GM23248 (cell line): Measurements from ENCODE around the gene SPINK1. TPM values are rescaled to one million over a fixed set of nuclear protein-coding genes. Genes with fewer than 3 reads are reported as not detected.

ENCODE experiments used
- DNase-seq: peaks from one replicate; pipeline ENCODE4 v3.0.0-alpha.2; 2015
- H2AFZ ChIP-seq: fragments of 200-600 bp; sonication (generic); 2 replicates; pipeline ENCODE4 v1.6.1; 2016; ENCODE audit warnings: antibody characterized with exemption
- H3F3A ChIP-seq: fragments of 200-600 bp; sonication (generic); 2 replicates; pipeline ENCODE4 v1.6.1; 2016; ENCODE audit warnings: mild to moderate bottlenecking, antibody characterized with exemption, mixed run types; ENCODE audit not compliant: insufficient read depth
- H3K27ac ChIP-seq: fragments of 200-600 bp; sonication (generic); 2 replicates; pipeline ENCODE4 v1.5.1; 2016; ENCODE audit warnings: mild to moderate bottlenecking
- H3K27me3 ChIP-seq: fragments of 200-600 bp; sonication (generic); replicated peaks from 2 replicates; pipeline ENCODE4 v1.6.1; 2016; ENCODE audit warnings: mild to moderate bottlenecking; ENCODE audit not compliant: insufficient read depth
- H3K36me3 ChIP-seq: fragments of 200-600 bp; sonication (generic); 2 replicates; pipeline ENCODE4 v1.6.1; 2016; ENCODE audit warnings: low read depth, mild to moderate bottlenecking
- H3K4me1 ChIP-seq: fragments of 200-600 bp; sonication (generic); 2 replicates; pipeline ENCODE4 v1.6.1; 2016; ENCODE audit warnings: mild to moderate bottlenecking; ENCODE audit not compliant: insufficient read depth
- H3K4me2 ChIP-seq: fragments of 200-600 bp; sonication (generic); one replicate; pipeline ENCODE4 v1.6.1; 2016; ENCODE audit warnings: mild to moderate bottlenecking; ENCODE audit not compliant: unreplicated experiment
- H3K4me3 ChIP-seq: fragments of 200-600 bp; sonication (generic); 2 replicates; pipeline ENCODE4 v1.5.1; 2016; ENCODE audit warnings: mild to moderate bottlenecking
- H3K79me2 ChIP-seq: fragments of 200-600 bp; sonication (generic); 2 replicates; pipeline ENCODE4 v1.6.1; 2016; ENCODE audit warnings: mild to moderate bottlenecking; ENCODE audit not compliant: insufficient read depth
- H3K9ac ChIP-seq: fragments of 200-600 bp; sonication (generic); 2 replicates; pipeline ENCODE4 v1.6.1; 2016; ENCODE audit warnings: mild to moderate bottlenecking
- H3K9me2 ChIP-seq: fragments of 200-600 bp; sonication (generic); 2 replicates; pipeline ENCODE4 v1.6.1; 2016; ENCODE audit warnings: mixed run types, mild to moderate bottlenecking, moderate library complexity; ENCODE audit not compliant: insufficient read depth
- H3K9me3 ChIP-seq: fragments of 200-600 bp; sonication (generic); one replicate; pipeline ENCODE4 v1.6.1; 2017; ENCODE audit warnings: low read depth
- H4K20me1 ChIP-seq: fragments of 200-600 bp; sonication (generic); 2 replicates; pipeline ENCODE4 v1.6.0; 2016; ENCODE audit not compliant: insufficient read depth
- EZH2 ChIP-seq: fragments of 200-600 bp; sonication (generic); IDR thresholded peaks from 2 replicates; pipeline ENCODE4 v1.6.1; 2018; ENCODE audit warnings: antibody characterized with exemption, mild to moderate bottlenecking; ENCODE audit not compliant: insufficient read depth, poor library complexity, severe bottlenecking
- EZH2phosphoT487 ChIP-seq: fragments of 200-600 bp; sonication (generic); IDR thresholded peaks from 2 replicates; pipeline ENCODE4 v1.6.1; 2018; ENCODE audit warnings: antibody characterized with exemption, moderate library complexity, mild to moderate bottlenecking, low read depth; ENCODE audit not compliant: insufficient read depth
- WGBS, 2 experiments: methylation state at CpG; one replicate each; pipeline ENCODE4 v1.1.6; 2015 to 2017; ENCODE audit warnings: low lambda C conversion rate in 2 of 2, low coverage in 1 of 2; ENCODE audit errors: missing lambda C conversion rate in 2 of 2; 5-methylcytosine and 5-hydroxymethylcytosine counted together
- in situ Hi-C: fragments of 300-500 bp; cut with MboI; formaldehyde crosslinking; loops from 2 replicates; pipeline ENCODE4 v1.15.0; 2020
- polyA plus RNA-seq: library from polyadenylated mRNA; unstranded; fragments of >200 nt; fragmentation: Nextera tagmentation; extraction: Ambion mirVana; gene quantifications from 2 replicates; pipeline ENCODE4 v1.2.1, GENCODE V29; 2016
- total RNA-seq: library from RNA; depleted of rRNA; stranded (reverse); fragments of >200 nt; shearing (Covaris generic); gene quantifications from 2 replicates; pipeline ENCODE4 v1.2.3, GENCODE V29; 2014

SPINK1 gene
- total and polyA plus RNA-seq, 2 experiments from 2014 or later = not detected

DNA sequence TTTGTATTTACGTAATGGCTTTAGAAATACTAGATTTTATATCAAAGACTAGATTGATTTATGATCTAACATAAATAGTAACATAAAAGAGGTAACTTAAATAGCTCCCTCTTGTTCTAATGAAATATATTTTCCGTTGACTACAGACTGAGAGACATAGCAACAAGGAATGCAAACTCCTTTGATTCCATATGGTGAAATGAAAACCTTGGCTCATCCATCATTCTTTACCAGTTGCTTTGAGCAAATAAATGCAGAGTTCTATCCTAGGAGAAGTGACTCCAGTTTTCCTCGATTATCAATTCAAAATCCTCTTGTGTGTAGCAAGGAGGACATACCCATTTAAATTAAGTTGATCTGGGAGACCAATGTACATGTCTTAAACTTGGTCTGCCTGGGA, 31.0 kb downstream of the SPINK1 start:
- in situ Hi-C loops = loop anchor here (10.0 kb wide), 1 partner anchor 156 kb away; no protein-coding TSS in a partner anchor
- DNase-seq = no peak
- Histone ChIP-seq H3K4me2 (no peak overlapping the region), H3K4me1 (no peaks in the 10 kb centered on the region), H3K4me3 (no peak overlapping the region), H3K9me3 (no peaks in the 10 kb centered on the region), H3K27me3 (0 out of 2 replicates have a peak, but pooled peaks cover 5% of the 10 kb centered on the region), H4K20me1 (no peaks in the 10 kb centered on the region), H3K36me3 (no peaks in the 10 kb centered on the region), H2AFZ (no peak overlapping the region), H3K79me2 (no peaks in the 10 kb centered on the region), H3K27ac (no peak overlapping the region), H3F3A (no peaks in the 10 kb centered on the region), H3K9ac (no peak overlapping the region), H3K9me2 (no peaks in the 10 kb centered on the region)
- TF ChIP-seq EZH2 = no peak
- no peak for TF ChIP-seq EZH2phosphoT487
- WGBS, 2 experiments = 10 to 11% methylated on average over 3 of the region's 3 CpGs

DNA sequence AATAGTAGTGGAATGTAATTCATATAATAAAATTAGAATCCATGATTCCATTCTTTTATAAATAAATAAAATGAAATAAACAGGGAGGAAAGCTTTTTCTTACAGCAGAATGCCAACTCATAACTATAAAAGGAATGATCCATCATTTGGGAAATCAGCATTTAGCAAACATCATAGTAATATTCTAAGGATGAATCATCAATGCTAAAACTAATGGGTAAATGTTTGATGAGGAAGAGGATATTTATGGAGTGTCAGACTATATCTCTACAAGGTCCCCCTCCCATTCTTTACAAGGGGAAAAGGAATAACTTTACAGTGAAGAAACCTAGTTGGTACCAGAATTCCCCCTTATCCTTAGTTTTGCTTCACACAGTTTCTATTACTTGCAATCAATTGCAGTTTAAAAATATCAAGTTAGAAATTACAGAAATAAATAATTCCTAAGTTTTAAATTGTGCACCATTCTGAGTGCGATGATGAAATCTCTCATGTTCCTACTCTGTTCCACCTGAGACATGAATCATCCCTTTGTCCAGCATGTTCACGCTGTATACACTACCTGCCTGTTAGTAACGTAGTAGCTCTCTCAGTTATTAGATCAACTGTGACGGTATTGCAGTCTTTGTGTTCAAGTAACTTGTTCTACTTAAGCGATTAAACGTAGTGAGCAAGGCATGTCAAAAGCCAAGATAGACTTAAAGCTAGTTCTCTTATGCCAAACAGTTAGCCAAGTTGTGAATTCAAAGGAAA, 34.7 kb downstream of the SPINK1 start:
- H3K4me3 ChIP-seq = no peak overlapping the region
- in situ Hi-C loops = no loop called here
- no peak overlapping the region for H2AFZ ChIP-seq
- 41% methylated on average over 6 of the region's 6 CpGs for WGBS, 2 experiments
- H3K4me1 ChIP-seq = no peaks in the 10 kb centered on the region
- no peak overlapping the region for H3K27ac ChIP-seq
- H3K27me3 ChIP-seq = 0 out of 2 replicates have a peak, but pooled peaks cover 5% of the 10 kb centered on the region
- H3K9me3 ChIP-seq = no peaks in the 10 kb centered on the region
- no peaks in the 10 kb centered on the region for H4K20me1 ChIP-seq
- no peaks in the 10 kb centered on the region for H3K9me2 ChIP-seq
- H3K4me2 ChIP-seq = no peak overlapping the region
- H3K9ac ChIP-seq = no peak overlapping the region
- no peaks in the 10 kb centered on the region for H3F3A ChIP-seq
- H3K79me2 ChIP-seq = no peaks in the 10 kb centered on the region
- DNase-seq = no peak
- TF ChIP-seq EZH2 = no peak
- TF ChIP-seq EZH2phosphoT487 = no peak
- no peaks in the 10 kb centered on the region for H3K36me3 ChIP-seq

DNA sequence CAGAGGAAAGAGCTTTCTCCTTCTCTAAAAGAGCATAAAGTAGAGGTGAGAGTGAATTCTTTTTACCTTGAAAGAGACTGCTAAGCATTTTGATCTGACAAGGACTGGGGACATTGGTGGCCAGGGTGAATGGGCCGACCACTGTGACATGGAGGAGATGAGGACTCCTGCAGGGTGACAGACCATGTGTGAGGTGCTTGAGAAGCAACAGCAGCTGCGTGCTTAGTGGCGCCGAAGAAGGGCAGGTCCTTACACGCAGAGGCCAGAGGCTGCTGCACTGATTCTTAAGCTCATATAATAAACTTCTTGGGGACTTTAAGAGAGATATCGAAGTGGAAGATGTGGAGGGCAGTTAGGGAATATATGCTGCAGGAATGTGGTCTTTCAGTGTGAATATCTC, 40.3 kb downstream of the SPINK1 start:
- WGBS, 2 experiments = 37 to 39% methylated on average over 6 of the region's 6 CpGs

DNA sequence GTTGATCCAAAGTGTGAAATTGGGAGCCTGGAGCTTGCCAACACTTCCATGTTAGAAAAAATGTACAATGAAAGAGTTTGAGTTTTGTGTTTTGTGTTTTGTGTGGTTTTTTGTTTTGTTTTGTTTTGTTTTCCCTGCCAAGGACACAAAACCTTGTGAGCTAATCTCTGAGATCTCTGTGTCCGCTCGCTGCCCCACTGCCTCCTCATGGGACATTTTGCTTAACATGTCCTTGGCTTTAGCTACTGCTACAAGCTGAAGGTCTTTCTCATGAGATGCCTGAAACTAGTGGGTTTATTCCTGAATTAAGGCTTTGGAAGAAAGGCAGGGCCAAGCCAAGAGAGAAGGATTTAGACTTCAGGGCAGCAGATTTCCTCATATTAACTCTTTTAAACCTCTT, 41.7 kb downstream of the SPINK1 start:
- Histone ChIP-seq H3K27ac (no peak overlapping the region), H3K9me3 (no peaks in the 10 kb centered on the region), H4K20me1 (no peaks in the 10 kb centered on the region), H3K79me2 (no peaks in the 10 kb centered on the region), H3K27me3 (no peaks in the 10 kb centered on the region), H3F3A (no peaks in the 10 kb centered on the region), H3K36me3 (no peaks in the 10 kb centered on the region), H3K4me2 (no peak overlapping the region), H2AFZ (no peak overlapping the region), H3K4me1 (no peaks in the 10 kb centered on the region), H3K9ac (no peak overlapping the region), H3K4me3 (no peak overlapping the region), H3K9me2 (no peaks in the 10 kb centered on the region)
- no peak for DNase-seq
- in situ Hi-C loops = no loop called here
- TF ChIP-seq EZH2phosphoT487 = no peak
- TF ChIP-seq EZH2 = no peak
- WGBS, 2 experiments = 21 to 22% methylated on average over 2 of the region's 2 CpGs

More for the DNA sequence above, 40.3 kb downstream of the SPINK1 start:
- TF ChIP-seq EZH2 (no peak), EZH2phosphoT487 (no peak)
- Histone ChIP-seq H3K79me2 (no peaks in the 10 kb centered on the region), H3K4me2 (no peak overlapping the region), H4K20me1 (no peaks in the 10 kb centered on the region), H3K27ac (no peak overlapping the region), H3K4me3 (no peak overlapping the region), H3K27me3 (no peaks in the 10 kb centered on the region), H3K9ac (no peak overlapping the region), H2AFZ (no peak overlapping the region), H3K4me1 (no peaks in the 10 kb centered on the region), H3K9me2 (no peaks in the 10 kb centered on the region), H3F3A (no peaks in the 10 kb centered on the region), H3K36me3 (no peaks in the 10 kb centered on the region), H3K9me3 (no peaks in the 10 kb centered on the region)
- in situ Hi-C loops = no loop called here
- DNase-seq = no peak

DNA sequence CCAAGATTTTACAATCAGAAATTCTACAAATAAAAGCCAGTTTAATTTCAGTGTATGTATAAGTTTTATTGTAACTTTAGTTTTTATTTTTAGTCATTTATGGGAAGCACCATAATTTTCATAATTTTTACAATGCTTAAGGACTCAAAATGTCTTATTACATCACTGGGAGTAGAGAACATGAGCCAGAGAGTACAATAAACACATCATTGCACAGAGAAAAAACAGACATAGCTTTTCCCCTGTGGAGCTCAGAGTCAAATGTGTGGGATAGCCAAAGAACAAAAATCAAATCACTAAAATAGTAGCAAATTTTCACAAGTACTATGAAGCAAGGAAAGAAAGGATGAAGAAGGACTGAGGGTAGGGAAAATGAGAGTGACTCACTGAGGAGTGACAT, 43.4 kb downstream of the SPINK1 start:
- Histone ChIP-seq H3F3A (no peaks in the 10 kb centered on the region), H3K4me3 (no peak overlapping the region), H3K27ac (no peak overlapping the region), H3K36me3 (no peaks in the 10 kb centered on the region), H3K4me2 (no peak overlapping the region), H3K9ac (no peak overlapping the region), H3K9me2 (no peaks in the 10 kb centered on the region), H3K27me3 (no peaks in the 10 kb centered on the region; the same call in 1 of the 2 replicates), H2AFZ (no peak overlapping the region), H4K20me1 (no peaks in the 10 kb centered on the region), H3K79me2 (no peaks in the 10 kb centered on the region), H3K4me1 (no peaks in the 10 kb centered on the region), H3K9me3 (no peaks in the 10 kb centered on the region)
- TF ChIP-seq EZH2phosphoT487 (no peak), EZH2 (no peak)
- in situ Hi-C loops = no loop called here
- DNase-seq = no peak
